ENCODE results near the gene CARD19.
"Not testable (repeated sequence)": the region's sequence is repeated elsewhere in the genome, so short reads cannot be mapped to it uniquely, and the experiment has no call there.

CARD19 gene

DNA sequence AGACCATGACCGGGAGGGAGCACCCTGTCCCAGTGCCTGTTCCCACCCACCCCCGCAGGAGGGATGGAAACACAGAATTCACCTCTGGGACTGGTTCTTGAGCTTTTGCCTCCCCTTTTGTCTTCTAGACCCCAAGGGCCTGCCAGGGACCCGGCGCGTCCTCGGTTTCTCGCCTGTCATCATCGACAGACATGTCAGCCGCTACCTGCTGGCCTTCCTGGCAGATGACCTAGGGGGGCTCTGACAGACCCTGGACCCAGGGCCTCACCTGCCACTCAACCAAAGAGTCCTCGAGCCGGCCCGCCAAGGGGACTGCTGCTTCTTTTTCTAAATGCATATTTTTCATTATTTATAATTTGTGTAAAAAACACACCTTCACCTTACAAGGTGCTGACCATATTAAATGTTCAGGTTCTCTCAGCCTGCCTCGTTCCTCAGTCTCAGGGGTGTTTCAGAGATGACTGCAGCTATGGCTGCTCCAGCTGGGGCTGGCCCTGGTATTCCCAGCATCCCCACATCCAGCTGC, 16.9 kb downstream of the CARD19 start:
- peaks cover 0 to 7% of the 10 kb centered on the region in 2 donors for H3K4me1 ChIP-seq (ENCODE audit: control insufficient read depth in 1 of 2, insufficient read depth in 2 of 2, low read length in 2 of 2)
- H3K4me3 ChIP-seq (ENCODE audit: low read depth in 1 of 2, low read length in 2 of 2), result no peak overlapping the region
- H3K36me3 ChIP-seq (ENCODE audit: control insufficient read depth in 1 of 2, insufficient read depth in 2 of 2, low read length in 2 of 2), result peaks cover 20 to 39% of the 10 kb centered on the region in 2 donors
- no peaks in the 10 kb centered on the region for H3K27me3 ChIP-seq (ENCODE audit: control insufficient read depth in 1 of 2, insufficient read depth in 2 of 2, low read length in 2 of 2)
- H3K9ac ChIP-seq (ENCODE audit: low read depth in 1 of 2, low read length in 2 of 2), result no peak overlapping the region
- no peak overlapping the region for H3K27ac ChIP-seq (ENCODE audit: low read depth, low read length)
- H3K9me3 ChIP-seq (ENCODE audit: control insufficient read depth in 1 of 2, low read length in 2 of 2), result no peaks in the 10 kb centered on the region

DNA sequence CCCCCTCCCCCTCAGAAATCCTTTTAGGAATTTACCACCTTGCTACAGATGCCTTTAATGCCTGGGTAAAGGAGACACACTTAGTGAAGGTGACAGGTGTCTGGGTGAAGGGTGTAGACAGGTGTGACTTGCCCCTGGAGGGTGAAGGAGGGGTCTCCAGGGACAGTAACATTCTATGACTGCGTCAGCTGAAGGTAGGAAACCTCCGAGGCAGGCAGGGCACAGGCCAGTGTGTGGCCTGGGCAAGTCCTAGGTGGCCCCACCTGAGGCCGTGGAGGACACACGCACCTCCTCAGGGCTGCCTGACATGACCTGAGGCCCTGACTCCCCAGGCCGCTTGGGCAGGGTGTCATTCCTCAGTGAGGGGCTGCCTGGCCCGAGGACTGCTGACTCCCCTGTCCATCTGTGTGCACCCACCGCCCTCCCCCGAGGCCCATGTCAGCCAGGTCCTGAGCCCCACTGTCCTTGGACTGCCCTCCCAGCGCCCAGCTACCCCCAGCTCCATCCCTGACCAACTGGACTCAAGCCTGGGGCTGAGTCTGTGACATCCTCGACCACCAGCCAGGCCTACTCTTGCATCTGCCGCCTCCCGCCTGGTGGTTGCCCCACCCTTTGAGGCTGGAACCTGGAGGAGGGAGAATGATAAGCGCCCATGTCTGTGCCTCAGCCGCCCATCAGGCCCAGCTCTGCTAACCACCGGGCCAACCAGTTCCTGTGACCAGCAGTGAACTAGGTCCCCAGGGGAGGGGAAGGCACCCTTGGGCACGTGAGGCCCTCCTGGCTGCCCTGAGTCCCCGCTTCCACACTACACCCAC, 18.4 kb downstream of the CARD19 start:
- no peaks in the 10 kb centered on the region for H3K9me3 ChIP-seq (ENCODE audit: control insufficient read depth in 1 of 2, low read length in 2 of 2)
- no peak overlapping the region for H3K27ac ChIP-seq (ENCODE audit: low read depth, low read length)
- no peak overlapping the region for H3K9ac ChIP-seq (ENCODE audit: low read depth in 1 of 2, low read length in 2 of 2)
- H3K36me3 ChIP-seq (ENCODE audit: control insufficient read depth in 1 of 2, insufficient read depth in 2 of 2, low read length in 2 of 2), result peaks cover 13 to 31% of the 10 kb centered on the region in 2 donors
- no peak overlapping the region for H3K4me3 ChIP-seq (ENCODE audit: low read depth in 1 of 2, low read length in 2 of 2)
- peaks cover 3 to 10% of the 10 kb centered on the region in 2 donors for H3K4me1 ChIP-seq (ENCODE audit: control insufficient read depth in 1 of 2, insufficient read depth in 2 of 2, low read length in 2 of 2)
- H3K27me3 ChIP-seq (ENCODE audit: control insufficient read depth in 1 of 2, insufficient read depth in 2 of 2, low read length in 2 of 2), result no peaks in the 10 kb centered on the region

DNA sequence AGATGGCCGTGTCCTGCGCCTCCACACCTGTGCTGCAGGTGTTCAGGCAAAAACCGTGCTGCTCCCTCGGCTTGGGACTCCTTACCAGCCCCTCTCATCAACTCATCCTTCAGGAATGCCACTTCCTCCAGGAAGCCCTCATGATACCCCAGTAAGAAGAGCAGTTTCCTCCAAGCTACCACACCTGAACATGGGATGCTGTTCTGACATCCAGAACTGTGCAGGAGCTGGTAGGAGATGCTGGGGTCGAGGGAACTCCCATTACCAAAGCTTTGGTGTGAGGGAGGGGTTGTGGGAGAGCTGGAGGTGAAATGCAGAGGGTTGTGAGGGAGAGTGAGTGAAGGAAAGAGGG, 18.9 kb downstream of the CARD19 start:
- H3K9ac ChIP-seq (ENCODE audit: low read depth in 1 of 2, low read length in 2 of 2), result no peak overlapping the region
- H3K4me1 ChIP-seq (ENCODE audit: control insufficient read depth in 1 of 2, insufficient read depth in 2 of 2, low read length in 2 of 2), result peaks cover 9 to 15% of the 10 kb centered on the region in 2 donors
- H3K27ac ChIP-seq (ENCODE audit: low read depth, low read length), result no peak overlapping the region

DNA sequence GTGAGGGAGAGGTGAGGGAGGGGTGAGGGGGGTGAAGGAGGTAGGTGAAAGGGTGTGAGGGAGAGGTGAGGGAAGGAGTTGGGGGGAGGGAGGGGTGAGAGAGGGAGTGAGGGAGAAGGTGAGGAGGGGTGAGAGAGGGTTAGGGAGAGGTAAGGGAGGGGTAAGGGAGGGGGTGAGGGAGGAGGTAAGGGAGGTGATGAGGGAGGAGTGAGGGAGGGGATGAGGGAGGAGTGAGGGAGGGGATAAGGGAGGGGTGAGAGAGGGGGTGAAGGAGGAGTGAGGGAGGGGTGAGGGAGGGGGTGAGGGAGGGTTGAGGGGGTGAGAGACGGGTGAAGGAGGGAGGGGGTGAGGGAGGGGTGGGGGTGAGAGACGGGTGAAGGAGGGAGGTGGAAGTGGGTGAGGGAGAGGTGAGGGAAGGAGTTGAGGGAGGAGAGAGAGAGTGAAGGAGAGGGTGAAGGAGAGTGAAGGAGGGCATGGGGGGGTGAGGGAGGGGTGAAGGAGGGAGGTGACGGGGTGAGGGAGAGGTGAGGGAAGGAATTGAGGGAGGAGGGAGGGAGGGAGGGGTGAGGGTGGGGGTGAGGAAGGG, 19.6 kb downstream of the CARD19 start:
- peaks cover 12 to 17% of the 10 kb centered on the region in 2 donors for H3K4me1 ChIP-seq (ENCODE audit: control insufficient read depth in 1 of 2, insufficient read depth in 2 of 2, low read length in 2 of 2)
- H3K4me3 ChIP-seq (ENCODE audit: low read depth in 1 of 2, low read length in 2 of 2), result no peak overlapping the region
- H3K9ac ChIP-seq (ENCODE audit: low read depth in 1 of 2, low read length in 2 of 2), result no peak overlapping the region
- H3K36me3 ChIP-seq (ENCODE audit: control insufficient read depth in 1 of 2, insufficient read depth in 2 of 2, low read length in 2 of 2), result peaks cover 13 to 26% of the 10 kb centered on the region in 2 donors
- no peaks in the 10 kb centered on the region for H3K9me3 ChIP-seq (ENCODE audit: control insufficient read depth in 1 of 2, low read length in 2 of 2)
- no peak overlapping the region for H3K27ac ChIP-seq (ENCODE audit: low read depth, low read length)
- no peaks in the 10 kb centered on the region for H3K27me3 ChIP-seq (ENCODE audit: control insufficient read depth in 1 of 2, insufficient read depth in 2 of 2, low read length in 2 of 2)

More for the DNA sequence above, 18.9 kb downstream of the CARD19 start:
- peaks cover 13 to 31% of the 10 kb centered on the region in 2 donors for H3K36me3 ChIP-seq (ENCODE audit: control insufficient read depth in 1 of 2, insufficient read depth in 2 of 2, low read length in 2 of 2)
- no peaks in the 10 kb centered on the region for H3K9me3 ChIP-seq (ENCODE audit: control insufficient read depth in 1 of 2, low read length in 2 of 2)
- H3K27me3 ChIP-seq (ENCODE audit: control insufficient read depth in 1 of 2, insufficient read depth in 2 of 2, low read length in 2 of 2), result no peaks in the 10 kb centered on the region
- H3K4me3 ChIP-seq (ENCODE audit: low read depth in 1 of 2, low read length in 2 of 2), result no peak overlapping the region

DNA sequence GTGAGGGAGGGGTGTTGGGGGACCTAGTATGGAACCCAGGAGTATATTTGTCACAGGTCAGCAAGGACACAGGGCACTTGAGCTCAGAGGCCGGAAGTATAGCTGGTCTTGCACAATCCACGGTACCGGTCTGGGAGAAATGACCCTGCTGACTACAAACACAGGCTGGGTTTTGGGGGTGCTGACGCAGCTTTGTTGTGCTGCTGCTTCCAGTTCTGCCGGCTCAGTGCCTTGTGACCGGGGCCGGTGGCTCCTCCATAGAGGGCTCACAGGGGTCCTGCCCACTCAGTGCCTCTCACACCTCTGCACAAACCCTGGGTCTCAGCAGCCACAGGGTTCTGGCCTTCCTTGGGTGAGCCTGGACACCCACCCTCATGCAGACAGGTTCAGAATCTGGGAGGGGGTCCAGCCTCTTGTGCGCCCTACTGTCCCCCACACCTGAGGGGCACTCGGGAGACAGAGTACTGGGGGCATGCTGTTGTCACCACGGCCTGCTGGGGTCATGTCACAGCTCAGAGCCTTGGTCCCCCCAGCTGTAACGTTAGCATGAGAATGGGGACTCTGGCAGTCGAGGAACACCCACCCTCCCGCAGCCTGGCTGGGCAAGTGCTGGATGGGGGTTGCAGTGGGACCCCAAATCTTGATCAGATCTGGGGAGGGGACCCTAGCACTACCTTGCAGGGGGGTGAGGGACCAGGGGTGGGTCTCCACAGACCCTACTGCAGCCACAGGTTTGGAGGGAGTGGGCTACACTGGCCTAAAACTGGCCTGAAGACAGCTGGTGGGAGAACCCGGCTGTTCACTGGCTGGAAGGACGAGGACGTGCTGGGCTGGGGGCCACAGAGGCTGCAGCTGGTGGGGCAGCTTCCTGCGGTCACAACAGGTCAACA, 20.3 kb downstream of the CARD19 start:
- Histone ChIP-seq H3K27me3 (ENCODE audit: control insufficient read depth in 1 of 2, insufficient read depth in 2 of 2, low read length in 2 of 2) (no peaks in the 10 kb centered on the region), H3K4me3 (ENCODE audit: low read depth in 1 of 2, low read length in 2 of 2) (no peak overlapping the region), H3K4me1 (ENCODE audit: control insufficient read depth in 1 of 2, insufficient read depth in 2 of 2, low read length in 2 of 2) (peaks cover 12 to 17% of the 10 kb centered on the region in 2 donors), H3K36me3 (ENCODE audit: control insufficient read depth in 1 of 2, insufficient read depth in 2 of 2, low read length in 2 of 2) (peaks cover 6 to 19% of the 10 kb centered on the region in 2 donors), H3K27ac (ENCODE audit: low read depth, low read length) (peak overlapping the region; percentile 78), H3K9ac (ENCODE audit: low read depth in 1 of 2, low read length in 2 of 2) (peak overlapping the region in 1 of 2 donors; percentile 37), H3K9me3 (ENCODE audit: control insufficient read depth in 1 of 2, low read length in 2 of 2) (no peaks in the 10 kb centered on the region)

DNA sequence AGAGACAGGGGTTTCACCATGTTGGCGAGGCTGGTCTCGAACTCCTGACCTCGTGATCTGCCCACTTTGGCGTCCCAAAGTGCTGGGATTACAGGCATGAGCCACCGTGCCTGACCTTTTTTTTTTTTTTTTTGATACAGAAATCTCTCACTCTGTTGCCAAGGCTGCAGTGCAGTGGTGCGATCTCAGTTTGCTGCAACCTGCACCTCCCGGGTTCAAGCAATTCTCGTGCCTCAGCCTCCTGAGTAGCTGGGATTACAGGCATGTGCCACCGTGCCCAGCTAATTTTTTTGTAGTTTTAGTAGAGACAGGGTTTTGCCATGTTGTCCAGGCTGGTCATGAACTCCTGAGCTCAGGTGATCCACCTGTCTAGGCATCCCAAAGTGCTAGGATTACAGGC, 21.5 kb downstream of the CARD19 start:
- H3K9ac ChIP-seq (ENCODE audit: low read depth in 1 of 2, low read length in 2 of 2); H3K4me3 ChIP-seq (ENCODE audit: low read depth in 1 of 2, low read length in 2 of 2); H3K27me3 ChIP-seq (ENCODE audit: control insufficient read depth in 1 of 2, insufficient read depth in 2 of 2, low read length in 2 of 2); H3K27ac ChIP-seq (ENCODE audit: low read depth, low read length); H3K9me3 ChIP-seq (ENCODE audit: control insufficient read depth in 1 of 2, low read length in 2 of 2): not testable (repeated sequence)
- H3K4me1 ChIP-seq (ENCODE audit: control insufficient read depth in 1 of 2, insufficient read depth in 2 of 2, low read length in 2 of 2), result peaks cover 12 to 17% of the 10 kb centered on the region in 2 donors
- H3K36me3 ChIP-seq (ENCODE audit: control insufficient read depth in 1 of 2, insufficient read depth in 2 of 2, low read length in 2 of 2), result peaks cover 8 to 18% of the 10 kb centered on the region in 2 donors

DNA sequence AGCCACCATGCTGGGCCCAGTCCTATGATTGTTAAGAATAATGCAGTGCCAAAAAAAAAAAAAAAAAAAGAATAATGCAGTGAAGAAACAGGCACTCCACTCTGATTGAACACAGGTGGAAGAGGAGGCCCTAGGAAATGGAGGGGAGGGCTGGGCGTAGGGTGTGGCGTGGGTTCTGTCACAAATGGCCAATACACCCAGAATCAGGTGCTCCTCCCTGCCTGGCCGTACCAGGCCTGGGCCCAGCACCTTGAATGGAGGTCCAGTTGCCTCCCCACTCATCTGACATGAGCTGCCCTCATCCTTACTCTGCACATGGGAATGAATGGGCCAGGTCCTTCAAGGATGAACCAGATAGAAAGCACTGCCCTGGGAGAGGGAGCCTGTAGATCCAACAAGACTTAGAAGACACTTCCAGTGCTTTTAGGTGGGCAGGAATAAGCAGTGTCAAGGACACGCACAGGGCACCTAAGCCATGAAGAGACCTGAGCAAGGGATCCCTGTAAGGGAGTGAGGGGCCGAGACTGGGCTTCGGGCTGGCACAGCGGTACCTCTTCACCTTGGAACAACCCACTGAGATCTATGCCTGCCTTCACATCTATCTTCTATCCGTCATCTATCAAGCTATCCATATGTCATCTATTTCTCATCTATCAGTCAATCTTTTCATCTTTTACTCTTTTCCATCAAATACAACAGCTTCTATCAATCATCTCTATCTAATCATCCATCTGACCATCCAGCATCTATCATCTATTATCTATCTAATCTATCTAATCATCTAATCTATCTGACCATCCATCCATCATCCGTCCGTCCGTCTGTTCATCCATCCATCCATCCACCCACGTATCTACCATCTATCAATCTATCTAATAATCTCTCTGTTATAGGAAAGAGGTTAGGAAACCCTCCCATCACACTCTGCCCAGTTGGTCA, 22.2 kb downstream of the CARD19 start:
- Histone ChIP-seq H3K9ac (ENCODE audit: low read depth in 1 of 2, low read length in 2 of 2) (no peak overlapping the region), H3K9me3 (ENCODE audit: control insufficient read depth in 1 of 2, low read length in 2 of 2) (no peaks in the 10 kb centered on the region), H3K27me3 (ENCODE audit: control insufficient read depth in 1 of 2, insufficient read depth in 2 of 2, low read length in 2 of 2) (no peaks in the 10 kb centered on the region), H3K27ac (ENCODE audit: low read depth, low read length) (no peak overlapping the region), H3K4me1 (ENCODE audit: control insufficient read depth in 1 of 2, insufficient read depth in 2 of 2, low read length in 2 of 2) (peaks cover 12 to 17% of the 10 kb centered on the region in 2 donors), H3K4me3 (ENCODE audit: low read depth in 1 of 2, low read length in 2 of 2) (no peak overlapping the region), H3K36me3 (ENCODE audit: control insufficient read depth in 1 of 2, insufficient read depth in 2 of 2, low read length in 2 of 2) (peaks cover 6 to 22% of the 10 kb centered on the region in 2 donors)

DNA sequence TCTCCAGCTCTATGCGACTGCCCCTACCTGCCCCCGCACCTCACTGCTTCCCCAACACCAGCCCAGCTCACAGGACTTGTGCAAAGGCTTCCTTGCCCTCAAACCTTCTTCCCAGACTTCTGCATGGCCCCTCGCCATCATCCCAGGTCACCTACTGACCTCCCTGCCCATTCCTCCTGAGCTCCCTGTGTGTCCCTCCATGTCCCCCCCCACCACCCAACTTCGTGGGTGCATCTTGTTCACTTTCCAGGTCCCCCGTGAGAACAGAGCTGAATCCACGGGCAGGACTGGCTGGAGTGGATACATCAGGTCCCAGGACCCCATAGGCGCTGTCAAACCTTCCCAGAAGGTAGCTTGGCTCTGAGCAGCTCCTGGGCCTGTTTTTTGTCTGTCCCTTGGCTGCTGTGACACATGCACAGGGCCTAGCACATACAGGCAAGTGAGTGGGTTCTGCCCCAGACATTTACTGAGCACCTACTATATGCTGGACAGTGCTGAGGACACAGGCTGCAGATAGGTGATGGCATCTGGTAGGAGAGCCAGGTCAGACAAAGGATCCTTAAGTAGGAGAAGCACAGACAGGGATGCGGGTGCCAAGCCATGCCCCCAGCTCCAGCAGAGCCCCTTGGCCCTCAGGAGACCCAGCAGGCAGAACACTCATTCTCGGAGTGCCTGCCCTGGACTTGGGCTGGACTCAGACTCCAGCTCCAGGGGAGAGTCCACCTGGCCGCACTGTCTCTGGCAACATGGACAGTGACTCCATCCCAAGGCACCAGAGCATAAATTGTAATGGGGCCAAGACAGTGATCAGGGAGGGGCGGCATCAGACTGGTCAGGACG, 23.1 kb downstream of the CARD19 start:
- Histone ChIP-seq H3K9ac (ENCODE audit: low read depth in 1 of 2, low read length in 2 of 2) (no peak overlapping the region), H3K4me1 (ENCODE audit: control insufficient read depth in 1 of 2, insufficient read depth in 2 of 2, low read length in 2 of 2) (peaks cover 12 to 17% of the 10 kb centered on the region in 2 donors), H3K36me3 (ENCODE audit: control insufficient read depth in 1 of 2, insufficient read depth in 2 of 2, low read length in 2 of 2) (peaks cover 11 to 20% of the 10 kb centered on the region in 2 donors)

DNA sequence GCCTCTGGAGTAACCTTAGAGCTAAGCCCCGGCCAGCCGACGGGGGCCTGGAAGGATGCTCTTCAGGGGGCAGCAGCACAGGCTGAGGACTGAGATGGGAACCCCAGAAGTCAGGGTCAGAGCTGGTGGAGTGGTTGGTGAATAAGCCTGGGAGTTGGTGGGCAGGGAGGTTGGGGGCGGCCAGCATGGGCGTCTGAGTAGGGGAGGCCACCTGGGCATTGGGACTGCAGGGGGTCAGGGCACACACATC, 23.6 kb downstream of the CARD19 start:
- H3K27me3 ChIP-seq (ENCODE audit: control insufficient read depth in 1 of 2, insufficient read depth in 2 of 2, low read length in 2 of 2), result no peaks in the 10 kb centered on the region
- no peaks in the 10 kb centered on the region for H3K9me3 ChIP-seq (ENCODE audit: control insufficient read depth in 1 of 2, low read length in 2 of 2)
- no peak overlapping the region for H3K9ac ChIP-seq (ENCODE audit: low read depth in 1 of 2, low read length in 2 of 2)
- H3K36me3 ChIP-seq (ENCODE audit: control insufficient read depth in 1 of 2, insufficient read depth in 2 of 2, low read length in 2 of 2), result peaks cover 11 to 22% of the 10 kb centered on the region in 2 donors
- peaks cover 12 to 17% of the 10 kb centered on the region in 2 donors for H3K4me1 ChIP-seq (ENCODE audit: control insufficient read depth in 1 of 2, insufficient read depth in 2 of 2, low read length in 2 of 2)
- H3K27ac ChIP-seq (ENCODE audit: low read depth, low read length), result peak overlapping the region; percentile 58
- H3K4me3 ChIP-seq (ENCODE audit: low read depth in 1 of 2, low read length in 2 of 2), result no peak overlapping the region

More for the DNA sequence above, 23.1 kb downstream of the CARD19 start:
- Histone ChIP-seq H3K4me3 (ENCODE audit: low read depth in 1 of 2, low read length in 2 of 2) (no peak overlapping the region), H3K27ac (ENCODE audit: low read depth, low read length) (peak overlapping the region; percentile 58), H3K27me3 (ENCODE audit: control insufficient read depth in 1 of 2, insufficient read depth in 2 of 2, low read length in 2 of 2) (no peaks in the 10 kb centered on the region), H3K9me3 (ENCODE audit: control insufficient read depth in 1 of 2, low read length in 2 of 2) (no peaks in the 10 kb centered on the region)

Data from duodenal mucosa (tissue), 2 donors.